K562 (cell line): ENCODE data around the gene NACA2. TPM values are rescaled to one million over a fixed set of nuclear protein-coding genes. Genes with fewer than 3 reads are reported as not detected.

Experiments
- ATAC-seq: fragments of 200-7000 bp; cut with Tn5 transposase; 3 replicates; pipeline ENCODE4 v1.9.1; 2020; ENCODE audit warnings: moderate library complexity
- BruUV-seq: library from RNA; stranded (reverse); fragments of 400-500 nt; replicated peaks from 2 replicates; lab custom pipeline; 2021; lab: Mats Ljungman, UMichigan
- CTCF ChIA-PET: fragments of 300-600 bp; formaldehyde crosslinking; extraction: SDS; loops from one replicate; lab custom pipeline; 2021; ENCODE audit warnings: low intra/inter-chr PET ratio; lab: Yijun Ruan, JAX
- POLR2A ChIA-PET: fragments of 300-600, 350-650 bp; sonication (Branson Sonifier 250); formaldehyde crosslinking; extraction: SDS; loops from one replicate; lab custom pipeline; 2021; ENCODE audit warnings: antibody characterized with exemption, inconsistent platforms; lab: Yijun Ruan, JAX
- DNase-seq, 4 experiments: peaks; one replicate each; pipeline versions ENCODE4 v3.0.0 to v3.0.0-alpha.2; 2011 to 2018; ENCODE audit warnings: low spot score in 3 of 4, mixed read lengths in 3 of 4; ENCODE audit errors: extremely low read depth in 1 of 4
- FAIRE-seq: peaks from 2 replicates; lab custom pipeline; 2011; peaks lifted over from hg19 to GRCh38; lab: Jason Lieb, UNC
- H2AFZ ChIP-seq: 2 replicates; pipeline ENCODE4 v1.6.0; 2011; ENCODE audit warnings: low read depth, low read length, control low read depth, inconsistent platforms
- H3K27ac ChIP-seq: fragments of 200-600 bp; 3 replicates; pipeline ENCODE4 v1.8.0; 2011; ENCODE audit warnings: low read depth, mild to moderate bottlenecking, control low read depth, inconsistent platforms, low read length, moderate library complexity, mixed read lengths; ENCODE audit errors: extremely low read depth
- H3K27me3 ChIP-seq, 2 experiments: fragments of 300-600 bp in 1 of 2; 2 replicates in 1 of 2; 3 replicates in 1 of 2; pipeline versions ENCODE4 v1.6.0 to v1.8.0; 2011; ENCODE audit warnings: inconsistent platforms in 2 of 2, low read length in 2 of 2, mild to moderate bottlenecking in 1 of 2, mixed read lengths in 1 of 2, moderate library complexity in 1 of 2; ENCODE audit not compliant: control insufficient read depth in 2 of 2, insufficient read depth in 2 of 2
- H3K36me3 ChIP-seq: fragments of 300-600 bp; 3 replicates; pipeline ENCODE4 v1.8.0; 2011; ENCODE audit warnings: mild to moderate bottlenecking, low read length, inconsistent platforms; ENCODE audit not compliant: control insufficient read depth, insufficient read depth
- H3K4me1 ChIP-seq, 2 experiments: fragments of 200-600 bp in 1 of 2; replicated peaks in 1 of 2; 2 replicates in 1 of 2; 3 replicates in 1 of 2; pipeline versions ENCODE4 v1.5.1 to v1.8.0; 2011; ENCODE audit warnings: inconsistent platforms in 2 of 2, low read length in 2 of 2, mild to moderate bottlenecking in 1 of 2, mixed read lengths in 1 of 2, moderate library complexity in 1 of 2; ENCODE audit not compliant: control insufficient read depth in 2 of 2, insufficient read depth in 2 of 2
- H3K4me2 ChIP-seq: 2 replicates; pipeline ENCODE4 v1.6.1; 2011; ENCODE audit warnings: low read length, control low read depth, inconsistent platforms, mixed read lengths; ENCODE audit not compliant: insufficient read depth
- H3K4me3 ChIP-seq: fragments of 200-600 bp; sonication (generic), shearing (Covaris generic); 2 replicates; pipeline ENCODE4 v1.5.1; 2016; ENCODE audit warnings: control low read depth, inconsistent platforms
- H3K79me2 ChIP-seq: fragments of 200-600 bp; 3 replicates; pipeline ENCODE4 v1.8.0; 2011; ENCODE audit warnings: low read length, inconsistent platforms; ENCODE audit not compliant: control insufficient read depth, insufficient read depth
- H3K9ac ChIP-seq, 2 experiments: 2 replicates each; pipeline versions ENCODE4 v1.6.0 to v1.6.1; 2011; ENCODE audit warnings: low read depth in 2 of 2, low read length in 2 of 2, control low read depth in 1 of 2, inconsistent platforms in 1 of 2, mild to moderate bottlenecking in 1 of 2, mixed read lengths in 1 of 2; ENCODE audit not compliant: insufficient read depth in 1 of 2
- H3K9me1 ChIP-seq: one replicate; pipeline ENCODE4 v1.6.0; 2011; ENCODE audit warnings: inconsistent platforms, mild to moderate bottlenecking, low read length, moderate library complexity; ENCODE audit not compliant: control insufficient read depth, insufficient read depth
- H3K9me3 ChIP-seq: replicated peaks from 2 replicates; pipeline ENCODE4 v1.5.1; 2011; ENCODE audit warnings: low read depth, low read length, inconsistent platforms; ENCODE audit not compliant: control insufficient read depth, insufficient read depth
- H4K20me1 ChIP-seq: replicated peaks from 2 replicates; pipeline ENCODE4 v1.6.1; 2011; ENCODE audit warnings: low read length, inconsistent platforms, mixed read lengths; ENCODE audit not compliant: control insufficient read depth, insufficient read depth
- CUX1 ChIP-seq: fragments of 200-800 bp; sonication (Bioruptor generic); IDR thresholded peaks from 2 replicates; pipeline ENCODE4 v1.6.1; 2016; ENCODE audit warnings: missing genetic modification characterization, missing compliant biosample characterization
- ZBTB11 ChIP-seq, 3 experiments: fragments of 200-800 bp in 1 of 3; fragments of 250-450 bp in 1 of 3; fragments of 450-650 bp in 1 of 3; sonication (Bioruptor Pico) in 1 of 3; sonication (Bioruptor generic) in 1 of 3; formaldehyde crosslinking in 1 of 3; IDR thresholded peaks; 2 replicates each; pipeline versions ENCODE4 v1.6.1 to v1.8.0; 2016 to 2022; ENCODE audit warnings: mild to moderate bottlenecking in 2 of 3, missing genetic modification characterization in 2 of 3, missing compliant biosample characterization in 1 of 3, moderate library complexity in 1 of 3
- ZZZ3 ChIP-seq: fragments of 450-650 bp; IDR thresholded peaks from 2 replicates; pipeline ENCODE4 v1.6.1; 2016; ENCODE audit warnings: antibody characterized with exemption, mild to moderate bottlenecking, moderate library complexity
- WGBS: fragments of 100-300 bp; shearing (Covaris generic); methylation state at CpG from one replicate; pipeline ENCODE4 v1.1.6; 2016; ENCODE audit warnings: low coverage, mixed read lengths; ENCODE audit not compliant: insufficient coverage; ENCODE audit errors: missing lambda C conversion rate; 5-methylcytosine and 5-hydroxymethylcytosine counted together
- in situ Hi-C: fragments of 300-500 bp; cut with MboI; formaldehyde crosslinking; loops from 4 replicates; pipeline ENCODE4 v1.15.0; 2018; ENCODE audit warnings: inconsistent platforms, mixed read lengths
- intact Hi-C: fragments of 100-400 bp; cut with micrococcal nuclease; formaldehyde crosslinking; loops from 2 replicates; pipeline ENCODE4 v1.14.2; 2022
- polyA plus RNA-seq, 8 experiments: library from polyadenylated mRNA; depleted of rRNA in 4 of 8; stranded (reverse) in 5 of 8; unstranded in 3 of 8; fragments of >200 nt; fragmentation: Nextera tagmentation in 2 of 8; fragmentation: Illumina TruSeq in 1 of 8; extraction: Ambion mirVana in 2 of 8; extraction: Trizol in 1 of 8; gene quantifications; 2 replicates each; pipeline versions ENCODE4 v1.2.1 to v1.2.3, GENCODE V29; 2011 to 2014; ENCODE audit warnings: inconsistent platforms in 1 of 8, missing spikeins in 1 of 8
- total RNA-seq, 7 experiments: library from RNA; depleted of rRNA in 6 of 7; stranded (reverse); fragments of >200 nt in 6 of 7; fragmentation: Illumina TruSeq in 2 of 7; extraction: Trizol in 2 of 7; gene quantifications; 2 replicates each; pipeline versions ENCODE4 v1.2.1 to v1.2.3, GENCODE V29; 2011 to 2021; ENCODE audit warnings: low replicate concordance in 1 of 7

Gene NACA2
- total and polyA plus RNA-seq, 9 of the 15 experiments (the other 6 are each of a cell fraction or from before 2014, with no cell fraction given), result 0.13 to 0.29 (median 0.23) TPM; not detected in 4

- Histone ChIP-seq H3K4me2 (no peak overlapping the region), H3K9me1 (no peaks in the 10 kb centered on the region), H3K9me3 (no peaks in the 10 kb centered on the region), H2AFZ (no peak overlapping the region), H3K36me3 (no peaks in the 10 kb centered on the region), H3K9ac (no peak overlapping the region), H3K4me3 (no peak overlapping the region), H3K79me2 (no peaks in the 10 kb centered on the region), H3K27ac (no peak overlapping the region), H4K20me1 (no peaks in the 10 kb centered on the region), H3K27me3 (peaks cover under 1 to 6% of the 10 kb centered on the region in 2 experiments; a peak in 2 of 5 replicates), H3K4me1 (no peaks in the 10 kb centered on the region)
- BruUV-seq, result no TSS peak
- ATAC-seq, result no peak
- DNase-seq, result no peak
- no peak for FAIRE-seq
- intact Hi-C loops, result no loop called here
- in situ Hi-C loops, result no loop called here
- ChIA-PET POLR2A (no interaction called here), CTCF (no interaction called here)
- WGBS, result 0% methylated on average over 3 of the region's 3 CpGs
- TF ChIP-seq CUX1 (CRISPR knock-in tag) (no peak; the same call in 1 of the 2 replicates), ZZZ3 (no peak), ZBTB11 (CRISPR knock-in tag; IDR thresholded peaks at IDR 0.05) (peak in 1 of 3 experiments; percentile 90; a peak in 2 of 6 replicates)
Measured at GRCh38 chr17:61599608-61600007, 8.6 kb upstream of the NACA2 start.
